HG03066 (cell line): ENCODE data around the gene TRAF3IP1.
A peak's percentile ranks its signal among the peaks of the same experiment; 100 is the strongest.

ENCODE experiments used
- ATAC-seq: cut with Tn5 transposase; IDR thresholded peaks from one replicate; pipeline ENCODE4 v1.9.1; 2021; ENCODE audit warnings: low read depth; ENCODE audit not compliant: unreplicated experiment

Gene TRAF3IP1

DNA sequence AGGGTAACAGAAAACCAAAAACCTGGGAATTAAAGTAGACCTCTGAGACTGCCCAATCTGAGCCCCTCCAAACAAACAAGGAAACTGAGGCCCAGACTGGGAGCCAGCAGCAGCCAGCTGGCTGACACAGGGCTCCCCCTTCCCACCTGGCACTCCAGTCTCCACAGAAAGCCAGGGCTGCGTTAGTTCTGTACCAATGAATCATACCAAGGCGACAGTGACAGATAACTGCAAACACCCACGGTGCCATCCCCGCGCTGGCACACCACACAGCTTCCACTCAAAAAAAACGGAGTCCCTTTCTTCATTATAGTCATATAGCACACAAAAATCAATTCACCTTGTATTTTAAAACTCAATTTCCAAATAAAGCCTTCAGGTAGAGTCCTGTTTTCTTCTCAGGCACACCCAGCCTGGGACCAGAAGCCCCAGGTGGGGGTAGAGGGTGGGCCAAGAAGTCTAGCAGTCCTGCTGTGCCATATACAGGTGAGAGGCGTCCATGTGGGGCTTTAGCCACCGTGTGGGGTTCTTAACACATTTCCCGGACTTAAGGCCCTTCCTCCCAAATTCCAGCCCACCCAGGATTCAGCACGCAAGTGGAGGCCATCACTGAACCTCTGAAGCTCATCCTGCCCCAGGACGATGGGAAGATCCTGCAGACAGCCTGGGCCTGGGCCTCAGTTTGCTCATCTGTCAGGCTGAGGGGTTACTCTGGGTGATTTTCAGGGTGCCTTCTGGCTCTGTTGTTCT is 33.2 kb upstream of the TRAF3IP1 start:
- no peak for ATAC-seq

DNA sequence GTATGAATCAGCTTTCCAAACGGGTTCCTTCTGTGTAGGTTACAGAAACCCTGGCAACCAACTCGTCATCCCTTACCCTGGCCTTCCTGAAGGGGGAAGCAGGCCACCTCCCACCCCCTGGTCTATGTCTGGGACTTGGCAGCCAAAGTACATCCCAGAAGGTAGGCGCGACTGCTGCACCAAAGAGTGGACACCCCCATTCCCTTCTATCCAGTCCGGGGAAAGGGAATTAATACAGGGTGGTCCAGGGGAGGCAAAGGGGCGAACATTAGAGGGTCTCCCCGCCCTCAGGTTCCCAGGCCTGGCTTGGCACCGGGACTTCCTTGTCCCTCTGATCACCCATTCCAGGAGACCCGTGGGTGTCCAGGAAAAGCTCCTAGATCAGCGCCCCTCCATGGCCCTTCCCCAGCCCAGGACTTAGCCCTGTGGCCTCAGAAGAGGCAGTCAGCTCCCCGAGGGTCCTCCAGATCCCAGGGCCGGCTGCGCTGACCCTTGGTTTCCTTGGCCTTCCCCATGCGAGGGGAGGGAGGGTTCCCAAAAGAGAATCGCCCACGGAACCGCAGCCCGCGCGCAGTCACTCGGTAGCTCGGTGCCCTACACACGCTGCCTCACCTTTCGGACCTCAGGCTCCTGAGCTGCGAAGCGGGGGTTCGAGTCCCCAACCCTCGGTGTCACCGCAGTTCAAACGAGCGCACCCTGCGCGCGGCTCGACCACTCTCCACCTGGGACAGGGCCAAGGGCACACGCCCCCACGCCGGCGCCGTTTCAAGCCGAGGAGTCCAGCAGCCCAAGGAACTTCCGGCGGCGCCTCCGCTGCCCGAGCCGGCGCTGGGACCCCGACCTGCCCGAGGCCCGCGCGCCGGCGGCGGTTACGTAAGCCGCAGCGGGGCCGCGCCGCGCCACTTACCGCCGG is 32.3 kb upstream of the TRAF3IP1 start, which contains the start of gene PER2:
PER2 (minus strand) TSS at position 874 of the 913 bp plus-strand sequence. CDS start 10,674 bp downstream, outside the sequence.
- peak; percentile 29 for ATAC-seq

DNA sequence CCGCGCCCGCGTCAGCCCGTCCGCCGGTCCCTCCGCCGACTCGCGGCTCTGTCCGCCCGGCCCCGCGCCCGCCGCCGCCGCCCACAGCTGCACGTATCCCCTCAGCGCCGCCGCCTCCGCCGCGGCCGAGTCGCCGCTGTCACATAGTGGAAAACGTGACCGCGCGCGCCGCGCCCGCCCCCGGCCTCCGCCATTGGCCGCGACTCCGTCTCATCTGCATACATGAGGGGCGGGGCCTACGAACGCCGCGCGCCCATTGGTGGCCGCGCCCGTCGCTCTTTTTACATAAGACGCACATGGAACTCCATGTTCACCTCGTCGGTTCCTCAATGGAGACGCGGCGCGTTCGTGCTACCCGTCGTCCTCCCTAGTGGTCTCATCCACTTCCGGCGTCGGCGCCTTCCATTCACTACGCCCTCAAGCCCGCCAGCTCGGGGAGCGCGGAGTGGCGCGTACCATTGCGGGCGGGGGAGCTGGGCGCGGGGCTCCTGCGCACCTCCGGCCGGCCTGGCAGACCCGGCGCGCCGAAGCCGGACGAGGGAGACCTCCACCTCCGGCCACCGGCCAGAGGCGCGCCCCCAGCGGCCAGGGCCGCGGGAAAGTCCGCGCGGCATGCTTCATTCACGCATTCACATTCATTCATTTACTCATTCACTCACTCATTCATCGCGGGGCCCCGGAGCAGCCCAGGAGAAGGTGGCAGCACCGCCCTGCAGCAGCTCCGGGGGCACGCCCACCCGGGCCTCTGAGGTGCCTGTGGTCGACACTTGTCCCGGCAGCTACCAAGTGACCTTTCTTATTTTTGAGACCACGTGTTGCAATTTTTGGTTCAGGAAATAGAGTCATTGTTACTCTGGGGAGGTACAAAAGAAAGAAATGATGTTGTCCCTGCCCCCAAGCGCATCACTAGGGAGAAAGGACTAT is 31.4 kb upstream of the TRAF3IP1 start:
- ATAC-seq = peak; percentile 91

DNA sequence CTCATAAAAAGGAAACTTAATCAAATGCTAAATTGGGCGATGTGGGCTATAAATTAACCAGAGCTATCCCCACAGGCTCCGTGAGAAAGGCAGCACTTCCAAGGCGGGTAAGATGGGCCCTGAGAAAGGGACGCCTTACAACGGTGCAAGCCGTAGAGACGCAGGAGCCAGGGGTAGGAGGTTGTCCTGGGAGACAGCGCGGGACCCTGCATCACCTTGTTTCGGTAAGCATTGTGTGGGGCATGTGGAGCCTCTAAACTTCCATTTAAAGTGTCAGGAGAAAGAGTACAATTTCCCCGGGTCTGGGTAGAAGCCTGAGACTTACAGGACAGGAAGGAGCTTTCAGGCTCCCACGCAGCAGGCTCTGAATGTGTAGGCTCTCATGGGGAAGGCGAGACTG is 30.7 kb upstream of the TRAF3IP1 start:
- no peak for ATAC-seq

DNA sequence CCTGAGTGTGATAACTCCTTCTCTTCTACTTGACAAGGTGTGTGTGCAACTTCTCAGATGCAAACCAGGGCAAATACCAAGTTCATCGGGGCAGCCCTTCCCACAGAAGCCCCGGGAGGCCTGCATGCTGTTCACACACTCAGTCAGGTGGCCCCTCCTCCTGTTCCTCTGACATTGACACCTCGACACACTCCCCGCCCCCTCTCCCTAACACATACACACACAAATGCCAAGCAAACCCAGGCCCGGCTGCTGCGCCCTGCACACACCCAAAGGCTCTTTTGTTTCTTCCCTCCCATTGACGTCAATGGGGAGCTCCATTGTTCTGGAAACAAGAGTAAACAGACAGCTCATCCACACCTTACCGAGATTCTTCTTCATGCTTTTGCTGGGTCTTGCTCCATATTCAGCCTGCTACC is 30.2 kb upstream of the TRAF3IP1 start:
- ATAC-seq = no peak

DNA sequence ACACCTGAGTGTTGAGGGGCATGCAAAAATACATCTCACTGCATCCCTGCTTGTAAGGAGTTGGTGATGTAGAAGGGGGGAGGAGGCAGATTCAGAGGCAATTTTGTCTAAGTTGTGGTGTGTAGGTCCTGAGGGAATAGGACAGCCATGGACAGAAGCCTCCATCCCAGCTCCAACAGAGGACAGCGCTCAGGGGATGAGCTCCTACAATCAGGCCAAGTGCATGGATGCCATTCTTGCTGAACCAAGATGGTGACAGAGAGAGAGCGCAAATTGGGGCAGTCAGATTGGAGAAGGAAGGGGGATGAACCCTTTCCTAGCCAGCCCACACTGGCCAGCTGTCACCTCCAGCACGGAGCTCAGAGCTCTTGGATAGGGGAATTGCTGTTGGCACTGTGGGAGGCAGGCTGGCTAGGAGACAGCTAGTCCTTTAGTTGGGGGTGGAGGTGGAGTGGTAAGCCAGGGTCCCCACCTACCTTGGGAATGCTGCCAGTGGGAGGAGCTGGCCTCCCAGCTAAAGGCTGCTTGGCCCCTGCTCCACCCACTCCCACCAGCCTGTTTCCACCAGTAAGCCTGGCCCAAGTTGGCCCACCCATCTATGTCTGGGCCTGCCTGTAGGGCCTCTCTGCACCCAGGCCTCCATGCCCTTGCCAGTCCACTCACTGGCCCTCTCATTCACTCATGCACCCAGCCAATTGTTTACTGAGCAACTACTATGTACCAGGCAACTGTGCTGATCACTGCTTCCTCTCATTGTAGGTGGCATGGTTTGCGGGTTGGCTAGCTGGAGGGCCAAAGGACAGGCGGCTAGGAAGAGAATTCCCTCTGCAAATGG is 29.4 kb upstream of the TRAF3IP1 start:
- ATAC-seq = no peak

DNA sequence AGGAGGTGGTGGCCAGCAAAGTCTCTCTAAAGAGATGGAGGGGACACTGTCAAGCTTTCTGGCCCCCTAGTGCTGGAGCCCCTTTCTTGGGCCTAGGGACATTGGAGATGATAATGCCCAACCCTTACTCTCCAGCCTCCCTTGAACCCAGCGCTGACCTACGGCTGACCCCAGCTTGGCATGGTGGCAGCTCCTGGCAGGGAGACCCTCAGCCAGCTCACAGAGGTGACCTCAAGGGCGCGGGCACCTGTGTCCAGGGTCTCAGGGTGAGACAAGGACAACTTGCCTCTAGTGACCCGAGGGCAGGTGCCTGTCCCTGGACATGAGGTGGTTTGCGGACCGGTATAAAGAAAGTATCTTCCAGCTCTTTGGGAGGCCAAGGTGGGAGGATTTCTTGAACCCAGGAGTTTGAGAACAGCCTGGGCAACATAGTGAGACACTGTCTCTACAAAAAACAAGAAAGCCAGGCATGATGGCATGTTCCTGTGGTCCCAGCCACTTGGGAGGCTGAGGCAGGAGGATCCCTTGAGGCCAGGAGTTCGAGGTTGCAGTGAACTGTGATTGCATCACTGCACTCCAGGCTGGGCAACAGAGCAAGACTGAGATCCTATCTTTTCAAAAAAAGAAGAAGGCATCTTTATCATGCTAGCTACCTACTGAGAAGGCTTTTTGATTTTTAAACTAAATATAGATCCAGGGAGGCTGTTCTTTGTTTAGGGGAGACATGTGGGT is 28.6 kb upstream of the TRAF3IP1 start:
- no peak for ATAC-seq

DNA sequence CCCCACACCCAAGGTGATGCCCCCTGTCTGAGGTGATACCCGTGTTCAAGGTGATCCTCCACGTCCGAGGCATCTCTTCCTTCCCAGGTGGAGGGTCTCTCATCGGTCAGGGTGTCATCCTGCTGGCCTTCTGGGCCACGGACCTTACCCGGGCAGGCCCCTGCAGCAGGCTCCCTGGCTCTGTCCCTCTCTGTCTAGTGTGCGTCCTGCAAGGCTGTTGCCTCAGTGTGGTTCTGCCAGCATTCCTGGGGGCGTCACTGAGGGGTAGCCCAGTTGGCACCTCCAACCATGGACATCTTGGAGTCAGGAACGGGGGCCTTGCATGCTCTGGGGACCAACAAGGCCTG is 26.3 kb upstream of the TRAF3IP1 start:
- ATAC-seq = no peak

DNA sequence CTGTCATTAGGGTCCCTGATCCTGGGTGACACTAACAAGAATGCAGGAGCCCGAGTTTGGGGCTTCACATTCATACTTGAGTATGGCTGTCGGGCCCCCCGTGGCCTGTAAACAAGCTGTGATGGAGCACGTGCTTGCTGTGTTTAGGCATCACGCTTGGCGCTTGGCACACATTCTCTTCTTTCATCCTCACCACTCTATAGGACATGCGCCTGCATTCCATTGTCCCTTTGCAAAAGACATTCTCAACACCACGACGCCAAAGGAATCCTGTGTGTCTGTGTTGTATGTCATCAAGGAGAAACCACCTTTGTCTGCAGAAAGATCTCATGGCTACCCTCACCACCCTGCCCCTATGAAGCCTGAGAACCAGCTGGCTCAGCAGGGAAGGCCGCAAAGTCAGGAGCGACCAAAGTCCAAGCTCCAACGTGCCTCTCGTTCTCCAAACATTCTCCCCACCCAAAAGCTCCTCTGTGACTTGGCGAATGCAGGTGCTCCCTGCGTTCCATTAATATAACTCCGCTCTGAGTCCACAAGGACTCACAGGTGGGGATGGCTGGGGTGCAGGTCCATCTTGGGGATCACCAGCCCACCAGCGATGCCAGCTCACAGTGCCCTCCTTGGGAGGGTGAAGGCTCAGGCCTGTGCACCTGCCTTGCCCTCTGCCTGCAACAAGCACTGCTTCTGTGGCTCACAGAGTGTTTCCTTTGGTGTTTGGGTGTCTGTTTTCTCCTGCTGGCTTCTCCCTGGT is 25.8 kb upstream of the TRAF3IP1 start:
- no peak for ATAC-seq

DNA sequence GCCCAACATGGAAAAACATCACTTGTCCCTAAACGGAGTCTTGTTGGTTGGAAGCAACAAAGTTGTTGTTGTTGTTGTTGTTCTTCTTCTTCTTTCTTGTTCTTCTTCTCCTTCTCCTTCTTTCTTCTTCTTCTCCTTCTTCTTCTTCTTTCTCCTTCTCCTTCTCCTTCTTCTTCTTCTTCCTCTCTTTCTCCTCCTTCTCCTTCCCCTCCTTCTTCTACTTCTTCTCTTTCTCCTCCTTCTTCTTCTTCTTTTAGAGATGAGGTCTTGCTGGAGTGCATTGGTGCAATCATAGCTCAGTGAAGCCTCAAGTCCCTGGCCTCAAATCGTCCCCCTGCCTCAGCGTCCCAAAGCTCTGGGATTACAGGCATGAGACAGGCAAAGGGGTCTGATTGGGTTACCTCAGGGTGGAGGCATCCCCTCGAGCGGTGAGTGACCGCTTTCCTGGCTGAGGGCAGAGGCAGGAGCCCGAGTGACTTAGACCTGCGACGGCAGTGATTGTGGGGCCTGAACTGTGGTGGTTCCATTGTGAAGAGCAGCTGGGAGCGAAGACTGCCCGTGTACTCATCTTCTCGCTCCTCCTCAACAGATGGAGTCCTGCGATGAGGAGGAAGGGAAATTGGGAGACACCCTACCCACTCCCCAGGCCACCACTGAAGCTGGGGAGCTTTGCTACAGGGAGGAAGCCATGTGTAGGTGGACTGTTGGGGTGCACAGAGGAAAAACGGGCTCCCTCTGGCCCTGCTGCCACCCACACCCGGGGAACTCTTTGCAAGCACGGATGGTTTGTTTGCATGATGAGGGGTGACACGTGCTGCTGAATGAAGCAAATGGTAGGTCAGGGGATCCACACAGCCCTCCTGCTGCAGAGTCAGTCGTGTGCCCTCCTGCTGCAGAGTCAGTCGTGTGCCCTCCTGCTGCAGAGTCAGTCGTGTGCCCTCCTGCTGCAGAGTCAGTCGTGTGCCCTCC is 24.9 kb upstream of the TRAF3IP1 start:
- ATAC-seq = no peak

DNA sequence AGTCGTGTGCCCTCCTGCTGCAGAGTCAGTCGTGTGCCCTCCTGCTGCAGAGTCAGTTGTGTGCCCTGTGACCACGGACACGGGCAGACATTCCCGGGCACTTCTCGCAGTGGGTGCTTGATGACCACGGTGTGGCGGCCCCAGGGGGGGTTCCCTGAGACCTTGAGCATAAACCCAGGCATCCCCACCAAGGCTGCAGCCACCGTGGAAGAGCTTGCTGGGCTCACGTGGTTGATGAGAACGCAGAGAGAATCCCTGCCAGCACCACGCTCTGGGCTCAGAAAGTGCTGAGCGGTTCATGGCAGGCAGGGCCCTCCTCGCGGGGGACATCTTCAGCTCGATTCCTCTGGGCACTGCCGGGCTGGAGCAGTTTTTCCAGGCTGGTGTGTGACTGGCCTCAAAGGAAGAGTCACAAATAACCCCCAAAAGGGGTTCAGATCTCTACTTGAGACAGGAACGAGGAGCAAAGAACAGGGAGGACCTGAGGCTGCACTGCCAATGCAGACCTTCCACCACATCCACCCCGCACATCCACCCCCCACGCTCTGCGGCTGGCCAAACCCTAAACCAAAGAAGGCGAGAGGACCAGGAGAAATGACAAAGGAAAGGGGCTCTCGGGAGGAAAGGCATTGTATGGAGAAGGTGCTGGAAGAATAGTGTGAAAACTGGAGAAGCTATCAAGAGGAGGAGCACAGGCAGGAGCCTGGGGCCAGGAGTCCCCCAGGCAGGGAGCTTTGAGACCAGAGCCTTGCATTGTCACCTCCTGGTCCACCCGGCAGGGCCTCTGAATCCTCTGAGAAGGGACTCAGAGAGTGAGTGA is 23.5 kb upstream of the TRAF3IP1 start:
- ATAC-seq = no peak

DNA sequence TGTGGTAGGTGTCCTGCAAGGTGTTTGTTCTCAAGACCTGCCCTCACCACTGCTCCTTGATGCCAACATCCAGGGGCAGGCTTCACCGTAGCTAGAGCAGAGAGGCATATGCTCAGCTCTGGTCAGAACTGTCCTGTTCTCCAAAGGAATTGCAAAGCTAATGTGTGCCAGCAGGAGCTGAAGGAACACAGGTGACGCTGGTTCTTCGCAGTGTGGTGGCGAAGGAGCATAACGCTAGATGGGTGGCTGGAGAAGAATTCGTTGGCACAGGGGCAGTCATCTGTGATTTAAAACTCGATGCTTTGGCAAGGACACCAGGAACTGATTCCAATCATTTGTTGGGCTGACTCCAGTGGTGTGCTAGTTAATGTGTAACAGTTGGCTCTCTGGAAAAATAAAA is 20.5 kb upstream of the TRAF3IP1 start:
- no peak for ATAC-seq

DNA sequence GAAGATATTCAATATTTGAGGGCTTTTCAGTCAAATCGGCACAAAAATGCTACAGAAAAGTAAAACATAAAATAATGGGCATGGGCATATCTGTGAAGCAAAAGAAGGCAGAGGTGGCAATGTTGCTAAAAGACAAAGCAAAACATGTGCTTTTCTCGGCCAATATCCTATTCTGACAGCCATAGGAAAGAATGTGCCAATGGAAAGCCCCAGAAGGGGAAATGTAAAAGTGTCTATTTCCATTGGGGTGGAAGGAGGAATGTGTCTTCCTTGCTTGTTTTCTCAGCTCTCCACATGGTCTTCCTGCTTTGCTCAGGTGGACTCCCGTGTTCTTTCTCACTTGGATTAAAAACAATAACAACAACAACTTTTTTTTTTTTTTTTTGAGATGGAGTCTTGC is 18.2 kb upstream of the TRAF3IP1 start:
- ATAC-seq = no peak

DNA sequence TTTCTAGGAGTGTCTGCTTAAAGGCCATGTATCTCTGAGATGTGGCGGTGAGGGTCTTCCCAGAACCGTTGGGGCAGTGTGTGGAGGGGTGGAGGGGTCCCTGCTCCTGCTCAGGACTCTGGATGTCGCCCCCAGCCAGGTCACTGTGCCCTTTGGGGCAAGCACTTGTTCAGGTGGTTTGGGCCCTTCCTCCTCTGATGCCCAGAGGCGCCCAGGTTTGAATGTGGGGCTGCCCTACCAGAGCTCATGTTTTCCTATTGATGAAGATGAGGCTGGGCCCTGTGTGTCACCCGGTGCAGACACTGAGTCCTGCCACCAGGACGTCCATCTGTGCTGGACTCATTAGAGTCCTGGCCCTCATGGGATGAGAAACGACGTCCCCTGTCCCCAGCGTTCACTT is 17.6 kb upstream of the TRAF3IP1 start:
- ATAC-seq = no peak

DNA sequence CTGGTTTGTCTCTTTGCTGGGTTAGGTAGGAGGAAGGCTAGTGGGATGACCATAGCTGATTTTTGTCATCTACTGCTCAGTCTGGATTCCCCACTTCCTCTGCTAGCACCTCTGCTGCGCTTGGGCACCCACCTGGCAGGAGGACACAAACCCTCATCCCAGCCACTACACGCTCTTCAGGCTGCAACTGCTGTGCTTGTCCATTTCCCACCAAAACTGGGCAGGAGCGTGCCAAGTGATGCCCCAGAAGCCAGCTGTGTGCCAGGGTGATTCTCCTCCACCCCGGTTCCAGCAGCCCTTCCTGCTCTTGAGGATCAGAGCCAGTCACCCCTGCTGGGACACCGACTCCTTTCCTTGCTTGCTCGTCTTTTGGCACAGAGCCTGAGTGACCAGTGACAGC is 16.2 kb upstream of the TRAF3IP1 start:
- ATAC-seq = no peak

DNA sequence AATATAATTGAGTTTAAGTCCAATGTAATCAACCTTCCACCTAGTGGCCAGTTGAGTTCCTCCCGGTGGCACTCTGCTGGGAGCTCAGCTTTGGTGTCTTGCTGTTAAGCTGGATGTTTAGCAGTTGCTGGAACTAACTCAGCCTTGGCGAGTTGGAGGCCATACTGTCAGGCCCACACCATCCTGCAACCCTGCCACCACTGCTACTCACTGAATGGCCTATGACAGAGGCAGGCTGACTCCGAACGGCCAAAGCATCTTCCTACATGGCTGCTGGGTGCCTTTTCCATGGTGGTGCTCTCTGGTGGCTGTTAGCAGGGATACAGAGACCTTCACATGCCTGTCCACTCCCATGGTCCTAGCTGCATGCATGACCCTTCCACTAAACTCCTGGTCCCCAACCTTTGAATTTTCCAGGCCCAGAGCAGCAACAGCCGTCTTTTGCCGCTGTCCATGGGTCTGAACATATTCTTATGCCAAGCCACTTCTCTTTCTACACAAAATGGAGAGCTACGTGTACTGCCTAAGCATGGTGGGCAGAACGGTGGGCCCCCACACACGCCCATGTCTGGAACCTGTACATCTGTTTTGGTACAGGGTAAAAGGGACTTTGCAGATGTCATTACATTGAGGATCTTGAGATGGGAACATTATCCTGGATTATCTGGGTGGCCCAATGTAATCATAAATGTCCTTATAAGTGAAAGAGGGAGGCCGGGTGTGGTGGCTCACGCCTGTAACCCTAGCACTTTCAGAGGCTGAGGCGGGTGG is 15.0 kb upstream of the TRAF3IP1 start:
- no peak for ATAC-seq
